Measurements from ENCODE around the gene GJD2.

GJD2 gene

GRCh38 chr15:34754674-34755418 lies at the start of gene GJD2:
TSS of gene GJD2 (minus strand) at chr15:34754998. CDS start at chr15:34754488, 510 bp downstream.
- peak in 2 of 51 donors; percentile 10 to 11 for DNase-seq

DNA sequence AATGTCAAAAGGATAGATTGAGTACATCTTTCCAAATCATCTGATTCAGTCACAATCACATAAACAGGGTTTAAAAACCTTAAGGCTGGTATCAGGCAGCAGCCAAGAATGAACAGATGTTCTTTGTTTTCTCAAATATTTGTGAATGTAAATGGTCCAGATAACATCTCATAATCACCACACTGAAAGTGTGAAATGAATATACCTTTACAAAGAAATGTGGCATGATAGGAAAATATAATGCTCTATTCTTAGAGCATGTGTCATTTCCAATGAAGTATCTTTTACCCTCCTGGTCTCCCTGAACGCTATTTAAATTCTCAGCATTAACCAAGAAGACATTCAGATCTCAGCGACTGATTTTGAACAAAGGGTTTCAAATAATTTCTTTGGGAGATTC lies 49.3 kb upstream of the GJD2 start:
- no peak for DNase-seq

GRCh38 chr15:34802803-34803750 lies 48.3 kb upstream of the GJD2 start:
- no peak for DNase-seq

DNA sequence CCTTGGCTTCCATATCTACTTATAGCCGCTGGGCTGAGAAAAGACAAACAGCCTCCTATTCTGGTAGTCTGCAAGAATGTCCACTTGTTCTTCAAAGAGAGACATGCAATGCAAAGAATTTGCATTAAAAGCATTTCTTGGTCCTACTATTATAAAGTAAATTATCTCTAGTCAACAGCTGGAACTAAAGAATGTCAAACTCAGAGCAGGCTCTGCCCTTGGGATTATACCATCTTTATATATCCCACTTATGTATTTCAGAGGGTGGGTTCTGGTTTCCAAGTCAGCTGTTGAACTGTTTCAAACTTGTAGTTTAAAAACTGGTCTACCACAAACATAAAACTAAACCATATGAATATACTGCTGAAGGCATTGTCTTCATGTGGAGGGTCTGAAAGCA lies 47.6 kb upstream of the GJD2 start:
- DNase-seq: no peak

GRCh38 chr15:34799149-34800101 lies 44.6 kb upstream of the GJD2 start:
- DNase-seq: peak in 20 of 51 donors; percentile 2 to 47 (median 7)

- no peak for DNase-seq
These were observed 42.1 kb upstream of the GJD2 start for GRCh38 chr15:34796847-34797435.

DNA sequence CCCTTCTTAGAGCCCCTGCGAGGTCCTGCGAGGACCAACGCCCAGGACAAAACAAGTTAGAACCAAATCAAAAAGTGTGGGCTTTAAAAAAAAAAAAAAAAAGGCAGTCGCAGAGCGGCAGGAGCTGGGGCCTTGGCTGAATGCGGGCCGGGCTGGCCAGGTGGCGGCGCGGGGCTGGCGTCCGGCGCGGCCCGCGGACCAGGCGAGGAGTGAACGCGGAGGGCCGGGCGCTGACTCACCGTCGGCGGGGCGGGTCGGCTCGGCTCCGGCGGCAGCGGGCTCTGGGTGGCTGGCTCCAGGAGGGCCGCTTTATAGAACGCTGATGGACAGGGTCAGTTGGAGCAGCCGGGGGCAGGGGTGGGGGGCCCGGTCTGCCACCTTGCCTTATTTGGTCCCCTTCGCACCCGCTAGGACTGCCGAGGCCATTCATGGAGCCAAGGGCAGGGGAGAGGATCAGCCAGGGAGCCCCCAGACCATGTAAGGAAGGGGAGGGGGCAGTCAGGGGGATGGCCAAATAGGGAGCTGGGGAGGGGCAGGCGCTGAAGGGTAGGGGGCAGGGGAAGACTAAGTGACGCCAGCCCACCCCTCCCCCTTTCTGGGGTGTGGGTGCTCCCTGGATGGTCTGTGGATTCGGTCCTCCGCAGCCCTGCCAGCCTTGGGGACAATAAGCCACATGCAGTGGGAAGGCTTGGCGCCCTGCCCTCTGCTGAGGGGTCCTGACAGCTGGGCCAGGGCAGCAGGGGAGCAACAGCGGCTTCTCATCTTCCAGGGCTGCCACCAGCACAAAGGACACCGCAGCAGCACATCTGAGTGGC lies 40.7 kb upstream of the GJD2 start, which contains the start of gene ACTC1:
ACTC1 (minus strand) TSS at position 283 of the 815 bp plus-strand sequence. CDS start 741 bp downstream, outside the sequence.
- DNase-seq: peak in 10 of 51 donors; percentile 1 to 40 (median 13)

DNA sequence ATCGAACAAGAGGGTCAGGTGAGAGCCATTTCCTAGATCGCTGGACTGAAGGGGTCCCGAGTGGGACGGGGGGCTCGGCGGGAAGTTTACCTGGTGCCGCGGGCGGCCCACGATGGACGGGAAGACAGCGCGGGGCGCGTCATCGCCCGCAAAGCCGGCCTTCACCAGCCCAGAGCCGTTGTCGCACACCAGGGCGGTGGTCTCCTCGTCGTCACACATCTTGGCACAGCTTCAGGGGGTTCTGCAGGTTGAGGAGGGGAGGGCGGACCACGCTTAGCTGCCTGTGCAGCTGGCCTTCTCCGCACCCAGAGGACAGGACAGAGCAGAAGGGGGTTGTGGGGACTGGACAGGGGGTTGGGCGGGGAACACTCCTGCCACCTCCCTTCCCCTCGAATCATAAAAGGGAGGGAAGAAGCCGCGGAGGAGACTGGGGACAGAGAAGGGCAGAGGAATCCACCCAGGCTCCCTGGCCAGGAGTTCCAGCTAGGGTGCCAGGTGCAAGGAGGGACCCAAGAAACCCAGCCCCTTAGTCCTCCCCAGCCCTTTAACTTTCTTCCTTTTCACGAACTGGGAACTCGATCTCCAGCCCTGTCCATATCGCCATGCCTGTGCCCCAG lies 39.9 kb upstream of the GJD2 start:
- DNase-seq: no peak

DNA sequence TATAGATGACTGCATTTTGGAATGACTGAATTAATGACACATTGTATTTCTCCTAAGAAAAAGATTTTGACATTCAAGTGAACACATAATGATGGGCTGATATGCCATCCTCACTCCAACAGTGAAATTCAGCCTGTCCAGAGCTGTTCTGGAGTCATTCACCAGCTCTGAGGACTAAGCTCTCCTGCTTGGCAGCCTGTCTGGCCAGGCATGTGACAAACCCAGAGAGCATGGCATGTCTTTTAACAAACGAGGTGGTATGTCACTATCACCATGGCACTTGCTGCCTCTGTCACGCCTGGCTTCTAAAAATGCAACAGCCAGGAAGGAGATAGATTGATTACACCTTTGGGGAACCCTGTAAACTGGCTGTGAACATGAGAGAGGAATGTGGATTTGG lies 39.1 kb upstream of the GJD2 start:
- DNase-seq: peak in 1 of 51 donors; percentile 14

DNA sequence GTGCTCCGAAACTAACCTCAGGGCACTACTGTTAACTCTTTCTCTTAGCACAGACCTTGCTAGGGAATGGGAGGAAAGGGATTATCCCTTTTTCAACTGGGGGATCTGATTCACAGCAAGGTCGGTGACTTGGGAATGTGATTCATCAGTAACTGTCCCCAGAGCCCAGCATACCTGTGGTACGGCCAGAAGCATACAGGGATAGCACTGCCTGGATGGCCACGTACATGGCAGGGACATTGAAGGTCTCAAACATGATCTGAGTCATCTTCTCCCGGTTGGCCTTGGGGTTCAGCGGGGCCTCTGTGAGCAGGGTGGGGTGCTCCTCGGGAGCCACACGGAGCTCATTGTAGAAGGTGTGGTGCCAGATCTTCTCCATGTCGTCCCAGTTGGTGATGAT lies 38.3 kb upstream of the GJD2 start:
- no peak for DNase-seq

- DNase-seq: no peak
These were observed 36.9 kb upstream of the GJD2 start for GRCh38 chr15:34791701-34792100.

- no peak for DNase-seq
These were observed 35.3 kb upstream of the GJD2 start for GRCh38 chr15:34790121-34790520.

DNA sequence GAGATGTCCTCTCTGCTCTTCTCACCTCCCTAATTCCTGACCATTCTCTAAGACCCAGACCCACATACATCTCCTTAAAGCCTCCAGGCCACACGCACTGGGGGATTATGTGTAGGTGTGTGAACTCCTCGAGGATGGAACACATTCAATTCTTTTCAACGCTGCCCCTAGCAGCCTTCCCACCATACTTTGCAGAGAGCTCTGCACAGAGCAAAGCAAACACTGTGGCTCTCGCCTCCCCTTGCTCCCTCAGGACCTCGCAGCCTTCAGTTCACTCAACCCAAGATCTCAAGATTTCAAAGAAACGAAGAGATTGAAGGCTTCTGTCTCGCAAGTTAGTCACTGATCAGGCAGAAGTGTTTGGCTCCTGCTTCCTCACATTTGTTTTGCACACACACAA lies 34.5 kb upstream of the GJD2 start:
- DNase-seq: no peak

GRCh38 chr15:34786206-34786605 lies 31.4 kb upstream of the GJD2 start:
- no peak for DNase-seq

DNA sequence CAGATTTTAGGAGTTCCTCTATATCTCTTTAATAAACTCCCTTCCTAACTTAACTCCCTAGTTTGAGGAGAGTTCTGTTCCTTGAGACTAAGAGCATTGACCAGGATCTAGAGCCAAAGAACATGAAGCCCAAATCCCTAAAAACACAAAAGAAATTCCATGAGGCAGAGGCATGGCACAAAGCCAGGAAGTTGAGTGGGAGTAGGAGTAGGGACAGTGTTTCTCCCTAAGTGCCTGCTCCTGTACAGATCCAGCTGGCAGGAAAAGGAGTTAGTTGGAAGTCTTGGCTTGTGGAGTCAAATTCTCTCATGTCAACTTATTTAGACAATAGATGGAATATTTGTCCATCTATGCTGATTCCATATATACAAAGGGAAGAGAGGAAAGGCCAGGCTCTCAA lies 29.2 kb upstream of the GJD2 start:
- no peak for DNase-seq

GRCh38 chr15:34783431-34783830 lies 28.6 kb upstream of the GJD2 start:
- DNase-seq: no peak

DNA sequence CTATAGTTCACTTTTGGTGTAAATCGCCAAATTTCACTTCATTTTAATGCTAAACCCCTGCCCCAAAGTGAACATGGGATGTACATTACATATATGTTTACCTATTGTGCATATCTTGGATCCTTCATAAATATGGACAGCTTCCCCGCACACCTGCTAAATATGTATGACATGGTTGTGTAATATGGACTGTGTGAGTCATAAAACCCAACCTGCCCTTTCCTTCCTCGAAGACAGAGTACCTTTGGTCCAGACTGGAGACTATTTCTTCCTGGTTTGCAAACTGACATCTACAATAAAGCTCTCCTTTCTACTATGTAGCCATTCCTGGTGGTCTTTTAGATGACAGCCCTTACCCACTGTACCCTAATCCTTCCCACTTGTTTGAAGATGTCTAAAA lies 28.1 kb upstream of the GJD2 start:
- no peak for DNase-seq

DNA sequence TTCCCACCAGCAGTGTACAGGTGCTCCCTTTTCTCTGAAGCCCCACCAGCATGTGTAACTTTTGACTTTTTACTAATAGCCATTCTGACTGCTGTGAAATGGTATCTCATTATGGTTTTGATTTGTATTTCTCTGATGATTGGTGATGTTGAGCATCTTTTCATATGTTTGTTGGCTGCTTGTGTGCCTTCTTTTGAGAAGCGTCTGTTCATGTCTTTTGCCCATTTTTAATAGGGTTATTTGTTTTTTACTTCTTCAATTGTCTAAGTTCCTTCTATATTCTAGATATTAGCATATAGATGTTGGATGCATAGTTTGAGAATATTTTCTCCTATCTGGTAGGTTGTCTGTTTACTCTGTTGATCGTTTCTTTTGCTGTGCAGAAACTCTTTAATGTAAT lies 25.9 kb upstream of the GJD2 start:
- no peak for DNase-seq

GRCh38 chr15:34776606-34777105 lies 21.9 kb upstream of the GJD2 start:
- no peak for DNase-seq

All from hypothalamus (tissue), 51 donors.